Measurements from ENCODE around the gene SPPL3.
"Not testable (repeated sequence)": the region's sequence is repeated elsewhere in the genome, so short reads cannot be mapped to it uniquely, and the experiment has no call there.

The SPPL3 gene

DNA sequence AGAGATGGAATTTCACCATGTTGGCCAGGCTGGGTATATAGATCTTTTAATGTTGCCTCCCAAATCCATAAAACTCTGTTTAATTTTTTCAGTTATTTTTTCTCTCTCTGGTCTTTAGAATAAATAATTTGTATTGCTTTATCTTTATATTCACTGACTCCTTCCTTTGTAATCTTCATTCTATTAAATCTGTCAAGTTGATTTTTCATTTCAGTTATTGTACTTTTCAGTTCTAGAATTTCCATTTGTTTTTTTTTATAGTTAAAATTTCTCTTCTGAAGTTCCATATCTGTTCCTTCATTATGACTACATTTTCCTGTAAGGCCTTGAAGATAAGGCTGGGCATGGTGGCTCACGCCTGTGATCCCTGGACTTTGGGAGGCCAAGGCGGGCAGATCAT lies 13.6 kb upstream of the SPPL3 start:
- DNase-seq, result no peak

DNA sequence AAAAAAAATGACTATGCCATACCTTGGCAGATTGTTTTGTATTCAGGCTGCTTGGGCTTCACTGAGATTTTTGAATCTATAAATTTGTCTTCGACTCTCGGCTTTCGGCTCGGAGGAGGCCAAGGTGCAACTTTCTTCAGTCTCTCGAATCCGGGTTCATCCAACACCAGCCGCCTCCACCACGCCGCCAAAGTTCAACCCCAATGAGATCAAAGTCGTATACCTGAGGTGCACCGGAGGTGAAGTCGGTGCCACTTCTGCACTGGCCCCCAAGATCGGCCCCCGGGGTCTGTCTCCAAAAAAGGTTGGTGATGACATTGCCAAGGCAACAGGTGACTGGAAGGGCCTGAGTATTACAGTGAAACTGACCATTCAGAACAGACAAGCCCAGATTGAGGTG lies 12.4 kb upstream of the SPPL3 start:
- DNase-seq, result no peak

- DNase-seq, result no peak
Observed at GRCh38 chr12:120914794-120915193, 10.6 kb upstream of the SPPL3 start.

- DNase-seq, result no peak
Observed at GRCh38 chr12:120909633-120910298, 5.6 kb upstream of the SPPL3 start.

DNA sequence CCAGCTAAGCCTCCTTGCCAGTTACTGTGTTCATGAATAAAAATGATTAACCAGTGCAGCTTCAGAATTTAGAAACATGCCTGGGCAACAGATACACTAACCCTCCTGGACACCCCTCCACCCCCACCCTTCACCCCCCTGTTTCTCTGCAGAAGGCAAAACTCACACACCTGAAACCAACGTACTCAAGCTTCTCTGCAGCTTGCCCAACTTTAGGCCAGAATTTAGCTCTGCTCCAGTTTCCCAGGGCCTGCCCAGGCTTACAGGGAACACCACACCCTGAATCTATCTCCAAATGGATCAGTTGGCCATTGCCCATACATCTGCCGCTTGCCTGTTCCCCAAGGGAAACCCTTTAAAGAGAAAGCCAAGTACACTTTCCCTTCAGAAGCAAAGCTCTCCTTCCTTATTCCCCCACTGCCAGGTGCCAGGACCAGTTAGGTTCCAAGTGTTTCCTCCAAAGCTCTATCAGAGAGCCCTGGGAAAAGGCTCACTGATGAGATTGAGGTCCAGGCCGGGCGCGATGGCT lies 1.8 kb upstream of the SPPL3 start:
- no peak for DNase-seq

- peak; percentile 55 for DNase-seq
Observed at GRCh38 chr12:120903412-120904196, 554 bp downstream of the SPPL3 start.

DNA sequence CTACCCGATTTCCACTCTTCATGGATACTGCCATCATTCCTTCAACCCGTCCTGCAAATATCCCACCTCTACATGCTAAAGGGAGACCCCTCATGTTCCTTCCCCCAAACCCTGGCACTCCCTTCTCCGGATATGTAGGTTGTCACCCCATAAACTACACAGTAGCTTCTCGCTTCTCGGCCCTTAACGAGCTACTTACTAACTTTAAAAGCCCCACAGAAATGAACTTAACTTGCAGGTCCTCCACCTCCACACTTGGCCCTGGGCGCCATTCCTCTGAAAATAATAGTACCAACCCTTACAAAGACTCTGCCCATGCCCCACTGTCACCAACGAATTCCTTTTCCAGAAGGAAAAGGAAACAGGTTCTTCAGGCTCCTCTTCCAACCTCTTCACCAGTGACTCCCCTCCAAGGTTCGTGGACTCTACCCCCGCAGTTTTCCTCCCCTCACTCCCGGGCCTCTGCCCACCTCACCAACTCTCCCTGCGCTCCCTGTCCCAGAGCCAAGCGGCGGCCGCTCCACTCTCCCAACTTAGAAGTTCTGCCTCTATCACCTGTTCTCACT lies 1.2 kb downstream of the SPPL3 start:
- DNase-seq, result no peak

DNA sequence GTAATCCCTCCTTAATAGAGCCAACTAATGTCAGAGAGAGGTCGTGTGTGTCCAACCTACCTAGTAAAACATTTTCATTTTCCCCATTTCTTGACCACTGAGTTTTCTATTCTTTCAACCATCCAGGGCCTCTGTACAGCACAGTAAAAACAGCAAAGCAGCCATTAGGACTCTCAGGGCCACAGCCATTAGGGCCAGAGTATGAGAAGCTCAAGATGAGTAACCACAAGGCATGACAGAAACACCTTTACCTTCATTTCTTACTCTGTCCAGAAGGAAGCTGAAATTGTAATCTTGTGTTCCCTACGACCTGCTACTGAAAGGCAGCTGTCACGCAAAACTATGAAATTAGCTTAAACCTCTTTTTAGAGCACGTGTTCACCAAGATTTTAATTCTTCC lies 2.3 kb downstream of the SPPL3 start:
- DNase-seq, result no peak

DNA sequence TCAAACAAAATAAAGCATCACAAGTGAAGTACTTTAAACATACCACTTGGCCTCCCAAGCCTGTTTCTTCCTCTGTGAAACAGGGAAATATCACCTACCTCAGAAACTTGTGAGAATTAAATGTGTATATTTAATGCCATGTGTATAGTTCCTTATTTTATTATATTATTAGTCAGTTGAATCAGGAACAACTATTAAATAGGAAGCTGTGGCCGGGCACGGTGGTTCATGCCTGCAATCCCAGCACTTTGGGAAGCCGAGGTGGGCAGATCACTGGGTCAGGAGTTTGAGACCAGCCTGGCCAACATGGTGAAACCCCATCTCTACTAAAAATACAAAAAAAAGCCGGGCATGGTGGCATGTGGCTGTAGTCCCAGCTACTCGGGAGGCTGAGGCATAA lies 3.1 kb downstream of the SPPL3 start:
- DNase-seq, result not testable (repeated sequence)

GRCh38 chr12:120895532-120895931 lies 8.6 kb downstream of the SPPL3 start:
- DNase-seq, result no peak

GRCh38 chr12:120892265-120892664 lies 11.9 kb downstream of the SPPL3 start:
- peak; percentile 87 for DNase-seq

DNA sequence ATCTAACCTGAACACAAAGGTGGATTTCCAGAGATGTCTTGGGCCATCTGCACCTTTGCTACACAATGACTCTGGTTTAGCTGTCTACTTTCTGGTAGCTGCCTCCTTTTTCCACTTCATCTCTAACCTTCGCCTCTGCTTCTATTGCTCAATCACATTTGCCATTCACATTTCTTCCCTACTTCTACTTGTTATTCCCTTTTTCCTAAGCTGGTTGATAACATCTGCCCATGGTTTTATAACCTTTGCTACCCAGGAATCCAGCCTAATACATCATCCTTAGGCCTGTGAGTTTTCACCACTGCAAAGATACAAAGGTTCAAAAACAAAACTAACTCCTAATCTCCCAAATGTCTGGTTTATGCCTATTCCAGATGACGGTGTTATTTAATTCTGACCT lies 13.2 kb downstream of the SPPL3 start:
- no peak for DNase-seq

DNA sequence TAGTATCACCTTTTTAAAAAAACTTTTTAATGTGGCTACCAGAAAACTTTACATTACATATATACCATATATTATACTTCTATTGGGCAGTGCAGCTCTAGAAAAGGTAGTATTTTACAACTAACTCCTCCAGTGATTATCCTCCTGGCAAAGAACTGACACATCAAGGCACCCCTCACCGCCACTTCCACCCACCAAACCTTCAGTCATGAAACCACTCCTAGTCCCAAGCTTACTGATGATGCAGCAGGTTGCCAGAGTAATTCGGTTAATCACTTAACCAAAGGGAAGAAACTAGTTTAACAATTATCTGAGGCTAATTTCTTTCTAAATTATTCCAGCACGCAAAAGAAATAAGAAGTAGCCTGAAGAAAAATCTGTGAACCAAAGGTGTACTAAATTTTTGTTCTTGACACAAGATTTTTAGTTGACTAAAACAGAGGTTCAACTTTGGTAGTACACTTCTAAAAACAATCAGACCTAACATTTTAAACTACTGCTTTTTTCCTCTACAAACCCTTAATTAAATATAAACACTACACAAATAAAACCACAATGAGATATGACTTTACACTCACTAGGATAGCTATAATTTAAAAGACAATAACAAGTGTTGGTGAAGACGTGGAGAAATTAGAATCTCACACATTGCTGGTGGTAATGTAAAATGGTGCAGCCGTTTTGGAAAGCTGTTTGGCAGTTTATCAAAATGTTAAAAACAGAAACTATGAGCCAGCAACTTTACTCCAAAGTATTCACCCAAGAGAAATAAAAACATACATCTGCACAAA lies 16.7 kb downstream of the SPPL3 start:
- no peak for DNase-seq

- DNase-seq, result no peak
Observed at GRCh38 chr12:120886199-120887018, 17.7 kb downstream of the SPPL3 start.

- DNase-seq, result no peak
Observed at GRCh38 chr12:120885521-120885920, 18.6 kb downstream of the SPPL3 start.

- no peak for DNase-seq
Observed at GRCh38 chr12:120884644-120885043, 19.5 kb downstream of the SPPL3 start.

DNA sequence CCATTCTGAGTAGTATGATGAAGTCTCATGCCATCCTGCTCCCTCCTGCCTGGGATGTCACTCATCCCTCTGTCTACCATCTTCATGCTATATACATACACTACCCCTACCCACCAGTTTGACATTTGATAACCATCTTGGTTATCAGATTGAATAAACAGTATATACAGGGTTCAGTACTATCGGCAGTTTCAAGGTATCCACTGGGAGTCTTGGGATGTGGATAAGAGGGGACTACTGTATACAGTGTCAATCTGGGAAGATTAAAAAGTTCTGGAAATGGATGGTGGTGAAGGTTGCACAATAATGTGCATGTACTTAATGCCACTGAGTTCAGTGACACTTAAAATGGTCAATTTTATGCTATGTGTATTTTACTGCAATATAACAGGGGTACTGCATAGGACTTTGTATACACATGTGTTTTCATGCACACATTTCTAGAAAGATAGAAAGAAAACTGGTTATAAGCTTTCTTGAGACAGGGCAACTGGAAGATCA lies 22.1 kb downstream of the SPPL3 start:
- no peak for DNase-seq

DNA sequence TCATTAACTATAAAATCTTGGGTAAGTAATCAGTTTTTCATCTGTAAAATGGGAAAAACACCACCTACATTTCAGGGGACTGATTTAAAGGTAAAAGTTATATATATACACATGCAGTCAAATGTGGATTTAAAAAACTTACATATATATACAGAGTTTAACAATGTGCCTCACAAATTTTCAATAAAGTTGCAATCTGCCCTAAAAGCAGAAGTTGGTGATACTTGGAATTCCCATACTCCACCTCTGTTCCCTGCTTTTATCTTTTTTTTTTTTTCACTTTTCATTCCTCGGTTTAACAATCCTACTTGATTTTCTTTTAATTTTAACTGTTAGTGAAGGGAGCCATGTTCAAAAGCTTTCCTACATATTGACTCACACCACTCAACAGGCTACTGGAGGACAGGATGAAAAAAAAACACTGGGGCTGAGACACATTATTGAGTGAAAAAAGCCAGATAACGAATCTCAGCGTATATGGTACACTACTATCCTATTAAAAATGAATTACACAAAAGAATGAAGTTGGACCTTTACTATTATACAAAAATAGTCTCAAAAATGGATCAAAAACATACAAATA lies 24.3 kb downstream of the SPPL3 start:
- peak; percentile 45 for DNase-seq

- DNase-seq, result no peak
Observed at GRCh38 chr12:120879102-120879501, 25.1 kb downstream of the SPPL3 start.

DNA sequence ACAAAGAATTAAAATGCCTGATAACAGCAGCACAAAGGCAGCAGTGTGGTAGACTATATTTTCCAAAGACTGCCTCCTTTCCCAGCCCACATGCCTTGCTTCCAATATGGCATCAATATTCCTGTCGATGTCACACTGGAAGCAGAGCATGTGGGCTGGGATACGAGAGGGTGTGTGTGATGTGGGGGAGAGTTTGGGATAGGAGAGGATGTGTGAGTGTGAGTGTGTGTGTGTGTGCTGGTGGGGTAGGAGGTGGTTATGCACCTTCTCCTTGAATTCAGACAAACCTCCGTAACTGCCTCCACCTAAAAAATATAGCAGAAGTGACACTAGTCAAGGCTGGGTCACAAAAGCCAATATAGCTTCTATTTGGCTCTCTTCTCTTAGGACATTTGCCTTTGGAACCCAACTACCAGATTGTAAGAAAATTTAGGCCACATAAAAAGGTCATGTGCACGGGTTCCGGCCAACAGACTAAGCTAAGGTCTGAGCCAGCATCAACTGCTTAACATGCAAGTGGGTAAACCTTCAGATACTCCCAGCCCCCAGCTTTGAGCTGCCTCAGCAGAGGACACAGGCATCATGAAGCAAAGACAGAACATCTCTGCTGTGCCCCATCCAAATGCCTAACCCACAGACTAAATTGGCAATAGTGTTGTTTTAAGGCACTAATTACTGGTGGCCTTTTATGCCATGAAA lies 29.5 kb downstream of the SPPL3 start:
- no peak for DNase-seq

GRCh38 chr12:120873226-120873625 lies 30.9 kb downstream of the SPPL3 start:
- DNase-seq, result no peak
